KOPT-K1 (cell line): ENCODE measurements around the gene KXD1.
"Not testable (repeated sequence)": the region's sequence is repeated elsewhere in the genome, so short reads cannot be mapped to it uniquely, and the experiment has no call there.

Source experiments
- H3K27ac ChIP-seq: fragments of 200-600 bp; sonication (generic); 2 replicates; pipeline ENCODE4 v1.5.1; 2016; ENCODE audit warnings: antibody characterized with exemption, mild to moderate bottlenecking, low read depth, low read length; ENCODE audit not compliant: poor library complexity, severe bottlenecking
- H3K36me3 ChIP-seq: fragments of 200-600 bp; sonication (generic); 2 replicates; pipeline ENCODE4 v1.5.1; 2017; ENCODE audit warnings: antibody characterized with exemption, mild to moderate bottlenecking, low read length, moderate library complexity; ENCODE audit not compliant: insufficient read depth
- H3K9me3 ChIP-seq: fragments of 200-600 bp; sonication (generic); 2 replicates; pipeline ENCODE4 v1.5.1; 2017; ENCODE audit warnings: antibody characterized with exemption, low read length, mild to moderate bottlenecking; ENCODE audit not compliant: insufficient read depth, poor library complexity, severe bottlenecking

KXD1 gene

GRCh38 chr19:18523841-18524240 is 33.8 kb upstream of the KXD1 start:
- H3K9me3 ChIP-seq = no peaks in the 10 kb centered on the region
- H3K36me3 ChIP-seq = no peaks in the 10 kb centered on the region
- H3K27ac ChIP-seq = no peak overlapping the region

- Histone ChIP-seq H3K36me3 (peaks cover 2% of the 10 kb centered on the region; the same call in 1 of the 2 replicates), H3K27ac (no peak overlapping the region), H3K9me3 (no peaks in the 10 kb centered on the region)
Observed at GRCh38 chr19:18526316-18526715, 31.4 kb upstream of the KXD1 start.

- Histone ChIP-seq H3K27ac (no peak overlapping the region), H3K9me3 (no peaks in the 10 kb centered on the region), H3K36me3 (peaks cover 23% of the 10 kb centered on the region; the same call in 1 of the 2 replicates)
Observed at GRCh38 chr19:18529782-18530181, 27.9 kb upstream of the KXD1 start.

GRCh38 chr19:18531485-18531884 is 26.2 kb upstream of the KXD1 start:
- Histone ChIP-seq H3K36me3 (peaks cover 36% of the 10 kb centered on the region), H3K9me3 (no peaks in the 10 kb centered on the region), H3K27ac (no peak overlapping the region)

GRCh38 chr19:18532168-18532890 is 25.3 kb upstream of the KXD1 start:
- no peaks in the 10 kb centered on the region for H3K9me3 ChIP-seq
- peaks cover 44% of the 10 kb centered on the region for H3K36me3 ChIP-seq
- H3K27ac ChIP-seq = no peak overlapping the region

GRCh38 chr19:18533058-18533457 is 24.6 kb upstream of the KXD1 start:
- no peaks in the 10 kb centered on the region for H3K9me3 ChIP-seq
- no peak overlapping the region for H3K27ac ChIP-seq
- peaks cover 51% of the 10 kb centered on the region for H3K36me3 ChIP-seq

- no peak overlapping the region for H3K27ac ChIP-seq
Observed at GRCh38 chr19:18536475-18536874, 21.2 kb upstream of the KXD1 start.

GRCh38 chr19:18537431-18537830 is 20.2 kb upstream of the KXD1 start:
- Histone ChIP-seq H3K9me3 (no peaks in the 10 kb centered on the region), H3K36me3 (peaks cover 75% of the 10 kb centered on the region), H3K27ac (no peak overlapping the region)

More at GRCh38 chr19:18536475-18536874, 21.2 kb upstream of the KXD1 start:
- no peaks in the 10 kb centered on the region for H3K9me3 ChIP-seq
- peaks cover 81% of the 10 kb centered on the region for H3K36me3 ChIP-seq

GRCh38 chr19:18538115-18538514 is 19.6 kb upstream of the KXD1 start:
- Histone ChIP-seq H3K27ac (no peak overlapping the region), H3K9me3 (no peaks in the 10 kb centered on the region), H3K36me3 (peaks cover 68% of the 10 kb centered on the region)

DNA sequence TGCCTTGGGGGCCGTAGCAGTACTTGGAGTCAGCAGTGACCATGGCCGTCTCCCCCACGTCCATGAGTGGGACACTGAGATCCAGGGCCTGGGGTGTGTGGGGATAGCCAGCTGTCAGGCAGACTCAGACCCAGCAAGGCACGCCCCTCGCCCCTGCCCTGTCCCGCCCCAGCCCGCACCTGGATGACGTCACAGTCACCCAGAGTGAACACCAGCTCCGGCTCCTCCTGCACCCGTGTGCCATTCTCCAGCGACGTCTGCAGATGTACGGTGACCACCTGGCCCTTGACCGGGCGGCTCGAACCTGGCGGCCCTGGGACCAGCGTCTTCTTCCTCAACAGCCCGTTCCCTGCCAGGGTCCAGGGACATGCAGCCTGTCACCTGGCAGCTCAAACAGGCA is 18.3 kb upstream of the KXD1 start:
- H3K36me3 ChIP-seq = peaks cover 64% of the 10 kb centered on the region
- no peak overlapping the region for H3K27ac ChIP-seq
- no peaks in the 10 kb centered on the region for H3K9me3 ChIP-seq

DNA sequence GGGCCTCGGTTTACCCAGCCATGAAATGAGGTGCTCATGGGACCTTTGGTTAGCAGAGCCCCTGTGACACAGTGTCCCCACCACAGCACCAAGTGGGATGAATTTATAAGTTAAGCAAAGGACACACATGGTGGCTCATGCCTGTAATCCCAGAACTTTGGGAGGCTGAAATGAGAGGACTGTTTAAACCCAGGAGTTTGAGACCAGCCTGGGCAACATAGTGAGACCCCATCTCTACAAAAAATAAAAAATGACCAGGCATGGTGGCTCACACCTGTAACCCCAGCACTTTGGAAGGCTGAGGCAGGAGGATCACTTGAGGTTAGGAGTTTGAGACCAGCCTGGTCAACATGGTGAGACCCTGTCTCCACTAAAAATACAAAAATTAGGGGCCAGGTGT is 17.5 kb upstream of the KXD1 start:
- not testable (repeated sequence) for H3K9me3 ChIP-seq, H3K27ac ChIP-seq
- peaks cover 64% of the 10 kb centered on the region for H3K36me3 ChIP-seq

DNA sequence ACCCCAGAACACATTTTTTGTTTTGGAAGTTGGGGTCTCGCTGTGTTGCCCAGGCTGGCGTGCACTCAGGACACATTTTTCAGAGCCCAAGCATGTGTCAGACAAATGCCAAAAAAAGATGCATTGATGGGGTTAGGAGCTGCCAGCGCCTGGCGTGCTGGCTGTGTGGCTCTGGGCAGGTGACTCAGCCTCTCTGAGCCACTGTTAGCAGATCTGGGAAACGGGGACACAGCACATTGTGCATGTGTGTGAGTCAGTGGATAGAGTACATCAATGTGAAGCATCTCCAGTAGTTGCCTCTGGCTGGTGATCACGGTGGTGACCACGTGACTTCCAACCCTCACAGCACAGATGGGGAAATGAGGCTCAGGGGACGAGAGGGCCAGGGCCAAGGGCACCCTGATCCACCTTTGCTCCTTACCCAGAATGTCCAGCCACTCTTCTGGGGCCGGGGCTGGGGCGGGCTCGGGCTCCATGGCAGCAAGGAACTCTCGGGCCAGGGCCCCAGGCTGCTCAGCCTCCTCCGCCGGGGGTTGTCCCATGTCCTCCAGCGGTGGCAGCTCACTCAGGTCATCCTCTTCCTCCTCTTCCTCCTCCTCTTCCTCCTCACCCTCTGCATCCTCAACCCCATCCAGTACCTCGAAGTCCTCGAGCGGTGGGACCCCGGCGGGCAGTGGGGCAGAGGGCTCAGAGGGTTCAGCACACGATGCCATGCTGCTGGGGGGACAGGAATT is 16.2 kb upstream of the KXD1 start:
- peaks cover 52% of the 10 kb centered on the region for H3K36me3 ChIP-seq
- no peaks in the 10 kb centered on the region for H3K9me3 ChIP-seq
- H3K27ac ChIP-seq = no peak overlapping the region

DNA sequence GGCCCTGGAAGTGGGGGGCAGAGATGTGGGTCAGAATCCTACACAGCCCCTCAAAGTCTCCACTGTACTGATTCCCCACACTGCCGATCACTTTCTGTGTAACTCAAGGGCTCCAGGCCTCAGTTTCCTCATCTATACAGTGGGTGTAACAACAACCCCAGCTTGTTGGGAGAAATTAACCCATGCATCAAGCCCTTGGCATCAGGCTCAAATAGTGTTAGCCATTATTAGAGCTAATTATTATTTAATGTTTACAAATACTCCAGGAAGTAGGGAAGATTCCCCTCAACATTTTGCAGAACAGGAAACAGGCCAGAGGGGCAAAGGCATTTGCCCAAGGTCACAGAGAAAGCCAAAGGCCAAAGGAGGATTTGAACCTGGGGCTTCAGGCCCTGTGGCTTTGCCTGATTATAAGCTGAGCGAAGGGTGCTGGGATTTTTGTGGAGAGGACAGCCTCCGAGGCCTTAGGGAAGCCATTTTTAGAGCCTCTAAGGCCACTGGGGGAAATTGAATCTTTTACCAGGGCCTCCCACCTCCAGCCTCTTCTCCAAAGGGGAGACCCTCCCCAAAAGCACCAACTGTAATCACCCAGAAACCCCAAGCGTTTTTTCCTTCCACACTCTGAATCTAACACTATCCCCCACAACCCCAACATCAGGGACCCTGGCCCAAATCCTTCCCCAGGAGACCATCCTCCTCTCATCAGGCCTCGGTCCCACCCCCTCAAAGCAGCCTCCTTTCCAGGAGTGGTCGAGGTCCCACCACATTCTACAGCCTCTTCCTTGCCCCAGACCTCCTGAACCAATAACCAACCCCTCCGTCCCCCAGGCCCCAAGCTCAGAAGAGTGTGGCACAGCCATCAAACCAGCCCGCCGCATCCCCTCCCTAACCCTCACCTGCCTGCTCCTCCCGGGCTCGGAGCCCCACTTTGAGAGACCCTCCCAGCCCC is 15.4 kb upstream of the KXD1 start:
- H3K9me3 ChIP-seq = no peaks in the 10 kb centered on the region
- H3K36me3 ChIP-seq = peaks cover 44% of the 10 kb centered on the region
- H3K27ac ChIP-seq = peak overlapping the region; percentile 66

DNA sequence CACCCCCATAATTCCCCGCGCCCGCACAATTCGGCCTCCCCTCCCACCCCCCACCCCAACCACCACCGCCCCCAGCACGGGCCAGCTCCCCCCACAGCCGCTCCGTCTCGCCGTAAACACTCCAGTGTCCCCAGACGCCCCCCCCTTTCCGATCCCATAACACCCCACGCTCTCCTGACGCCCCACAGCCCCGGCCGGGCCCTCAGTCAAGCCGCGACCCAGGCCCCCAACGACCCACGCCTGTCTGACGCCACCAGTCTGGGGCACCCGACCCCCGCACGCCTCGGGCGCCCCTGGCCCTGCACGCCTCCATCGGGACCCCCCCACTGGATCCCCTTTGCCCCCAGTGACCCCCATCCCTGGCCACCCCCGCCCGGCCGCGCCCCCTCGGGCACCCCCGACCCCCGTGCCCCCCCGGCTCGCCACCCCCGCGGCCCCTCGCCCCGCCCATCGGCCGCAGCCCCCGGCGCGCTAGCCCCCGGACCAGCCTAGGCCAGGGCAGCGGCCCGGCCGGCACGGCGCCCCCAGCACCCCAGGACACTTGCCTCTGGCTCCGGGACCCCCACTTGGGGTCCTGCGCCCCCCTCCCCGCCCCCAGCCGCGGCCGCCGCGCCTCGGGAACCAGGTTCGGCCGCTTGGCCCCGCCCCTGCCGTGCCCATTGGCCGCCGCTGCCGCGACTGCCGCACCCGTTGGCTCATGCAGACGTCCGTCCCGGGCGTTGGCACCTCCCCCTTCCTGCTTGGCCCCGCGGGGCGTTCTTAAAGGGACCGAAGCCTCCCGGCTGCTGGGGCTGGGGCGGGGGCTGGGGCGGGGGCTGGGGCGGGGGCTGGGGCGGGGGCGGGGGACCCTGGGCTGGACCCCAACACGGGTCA is 14.5 kb upstream of the KXD1 start, which contains the start of gene FKBP8:
TSS of gene FKBP8 (minus strand) at position 633 of the 873 bp plus-strand sequence. CDS start 1,603 bp downstream, outside the sequence.
- H3K9me3 ChIP-seq = no peaks in the 10 kb centered on the region
- H3K36me3 ChIP-seq = peaks cover 34% of the 10 kb centered on the region
- peak within 1 kb of the TSS; percentile 66 for H3K27ac ChIP-seq
